ENCODE measurements around the gene CCDC12.

CCDC12 gene

GRCh38 chr3:46990573-46991374, 14.2 kb upstream of the CCDC12 start:
- Histone ChIP-seq H3K4me3 (ENCODE audit: low read length) (no peak overlapping the region), H3K4me2 (ENCODE audit: low read length) (no peak overlapping the region), H3K23ac (ENCODE audit: low read length) (no peak overlapping the region), H4K8ac (ENCODE audit: low read depth, low read length) (no peak overlapping the region), H3K56ac (ENCODE audit: low read length) (no peak overlapping the region), H2AK5ac (ENCODE audit: low read length) (no peak overlapping the region), H3K4me1 (ENCODE audit: control insufficient read depth, low read depth, low read length) (peaks cover 14% of the 10 kb centered on the region), H3K79me2 (ENCODE audit: control insufficient read depth, insufficient read depth, low read length) (no peaks in the 10 kb centered on the region), H3K36me3 (ENCODE audit: control insufficient read depth, insufficient read depth, low read length) (no peaks in the 10 kb centered on the region), H3K27ac (ENCODE audit: low read depth, low read length) (no peak overlapping the region), H3K9ac (ENCODE audit: low read length) (no peak overlapping the region), H2BK5ac (ENCODE audit: low read length) (no peak overlapping the region), H2BK120ac (ENCODE audit: low read depth, low read length) (no peak overlapping the region), H3K79me1 (ENCODE audit: low read length) (no peaks in the 10 kb centered on the region), H3K18ac (ENCODE audit: low read length) (no peak overlapping the region), H2BK15ac (replicated peaks; ENCODE audit: low read depth) (no peak overlapping the region), H4K5ac (ENCODE audit: low read length) (no peak overlapping the region), H3K4ac (ENCODE audit: low read depth, low read length) (no peak overlapping the region), H3K27me3 (ENCODE audit: insufficient read depth, low read length, poor library complexity) (no peaks in the 10 kb centered on the region)
- no peak for DNase-seq
- no CpG with 5 or more reads among the region's 11 CpGs for WGBS (ENCODE audit: extremely low coverage, insufficient coverage, low lambda C conversion rate)

DNA sequence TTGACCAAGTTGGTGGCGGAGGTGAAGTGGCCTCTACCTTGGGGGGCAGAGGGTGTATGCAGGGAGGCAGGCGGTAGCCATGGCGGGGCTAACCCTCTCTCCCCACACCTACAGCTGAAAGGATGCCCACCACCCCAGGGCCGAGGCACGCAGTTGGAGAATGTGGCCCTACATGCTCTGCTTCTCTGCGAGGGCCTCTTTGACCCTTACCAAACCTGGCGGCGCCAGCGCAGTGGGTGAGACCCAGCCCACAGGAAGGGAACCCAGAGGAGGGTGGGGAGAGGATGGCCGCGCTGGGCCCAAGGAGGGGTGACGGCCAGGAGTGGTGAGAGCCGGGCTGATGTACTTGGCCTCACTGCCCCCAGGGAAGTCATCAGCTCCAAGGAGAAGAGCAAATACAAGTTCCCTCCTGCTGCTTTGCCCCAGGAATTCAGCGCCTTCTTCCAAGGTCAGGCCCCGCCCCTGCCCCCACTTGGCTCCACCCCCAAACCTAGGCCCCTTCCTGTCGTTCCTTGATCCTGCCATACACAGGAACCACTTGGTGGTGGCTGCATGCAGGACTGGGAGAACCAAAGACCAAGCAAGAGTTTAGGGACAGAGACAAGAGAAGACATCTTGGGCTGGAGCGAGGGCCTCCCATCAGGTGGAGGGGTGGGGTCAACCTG, 12.7 kb upstream of the CCDC12 start:
- no peaks in the 10 kb centered on the region for H3K79me2 ChIP-seq (ENCODE audit: control insufficient read depth, insufficient read depth, low read length)
- DNase-seq, result peak; percentile 76
- H3K56ac ChIP-seq (ENCODE audit: low read length), result peak overlapping the region; percentile 31
- H3K4ac ChIP-seq (ENCODE audit: low read depth, low read length), result no peak overlapping the region
- no peak overlapping the region for H3K23ac ChIP-seq (ENCODE audit: low read length)
- H3K4me3 ChIP-seq (ENCODE audit: low read length), result no peak overlapping the region
- H3K27ac ChIP-seq (ENCODE audit: low read depth, low read length), result no peak overlapping the region
- no peak overlapping the region for H2BK5ac ChIP-seq (ENCODE audit: low read length)
- no peak overlapping the region for H2BK120ac ChIP-seq (ENCODE audit: low read depth, low read length)
- H3K18ac ChIP-seq (ENCODE audit: low read length), result no peak overlapping the region
- no CpG with 5 or more reads among the region's 17 CpGs for WGBS (ENCODE audit: extremely low coverage, insufficient coverage, low lambda C conversion rate)
- H3K4me1 ChIP-seq (ENCODE audit: control insufficient read depth, low read depth, low read length), result peaks cover 14% of the 10 kb centered on the region
- no peak overlapping the region for H2BK15ac ChIP-seq (replicated peaks; ENCODE audit: low read depth)
- no peak overlapping the region for H3K4me2 ChIP-seq (ENCODE audit: low read length)
- H3K36me3 ChIP-seq (ENCODE audit: control insufficient read depth, insufficient read depth, low read length), result no peaks in the 10 kb centered on the region
- H4K8ac ChIP-seq (ENCODE audit: low read depth, low read length), result no peak overlapping the region
- H4K5ac ChIP-seq (ENCODE audit: low read length), result no peak overlapping the region
- H3K27me3 ChIP-seq (ENCODE audit: insufficient read depth, low read length, poor library complexity), result no peaks in the 10 kb centered on the region
- peak overlapping the region; percentile 65 for H2AK5ac ChIP-seq (ENCODE audit: low read length)
- no peak overlapping the region for H3K9ac ChIP-seq (ENCODE audit: low read length)
- no peaks in the 10 kb centered on the region for H3K79me1 ChIP-seq (ENCODE audit: low read length)

GRCh38 chr3:46988616-46989015, 12.1 kb upstream of the CCDC12 start:
- no peak overlapping the region for H2BK5ac ChIP-seq (ENCODE audit: low read length)
- peaks cover 14% of the 10 kb centered on the region for H3K4me1 ChIP-seq (ENCODE audit: control insufficient read depth, low read depth, low read length)
- H3K4me3 ChIP-seq (ENCODE audit: low read length), result no peak overlapping the region
- no peaks in the 10 kb centered on the region for H3K27me3 ChIP-seq (ENCODE audit: insufficient read depth, low read length, poor library complexity)
- H2BK15ac ChIP-seq (replicated peaks; ENCODE audit: low read depth), result no peak overlapping the region
- no peaks in the 10 kb centered on the region for H3K36me3 ChIP-seq (ENCODE audit: control insufficient read depth, insufficient read depth, low read length)
- H3K79me1 ChIP-seq (ENCODE audit: low read length), result no peaks in the 10 kb centered on the region
- peak overlapping the region; percentile 72 for H3K56ac ChIP-seq (ENCODE audit: low read length)
- H3K79me2 ChIP-seq (ENCODE audit: control insufficient read depth, insufficient read depth, low read length), result no peaks in the 10 kb centered on the region
- H3K4me2 ChIP-seq (ENCODE audit: low read length), result no peak overlapping the region
- no peak overlapping the region for H2BK120ac ChIP-seq (ENCODE audit: low read depth, low read length)
- no CpG with 5 or more reads among the region's 4 CpGs for WGBS (ENCODE audit: extremely low coverage, insufficient coverage, low lambda C conversion rate)
- no peak overlapping the region for H3K23ac ChIP-seq (ENCODE audit: low read length)
- no peak overlapping the region for H3K27ac ChIP-seq (ENCODE audit: low read depth, low read length)
- H4K8ac ChIP-seq (ENCODE audit: low read depth, low read length), result no peak overlapping the region
- no peak overlapping the region for H3K4ac ChIP-seq (ENCODE audit: low read depth, low read length)
- no peak overlapping the region for H3K9ac ChIP-seq (ENCODE audit: low read length)
- no peak overlapping the region for H4K5ac ChIP-seq (ENCODE audit: low read length)
- DNase-seq, result no peak
- no peak overlapping the region for H2AK5ac ChIP-seq (ENCODE audit: low read length)
- H3K18ac ChIP-seq (ENCODE audit: low read length), result no peak overlapping the region

GRCh38 chr3:46987743-46988401, 11.3 kb upstream of the CCDC12 start:
- no CpG with 5 or more reads among the region's 16 CpGs for WGBS (ENCODE audit: extremely low coverage, insufficient coverage, low lambda C conversion rate)
- peak overlapping the region; percentile 72 for H3K56ac ChIP-seq (ENCODE audit: low read length)
- no peak overlapping the region for H3K4me2 ChIP-seq (ENCODE audit: low read length)
- H3K4ac ChIP-seq (ENCODE audit: low read depth, low read length), result no peak overlapping the region
- H2AK5ac ChIP-seq (ENCODE audit: low read length), result peak overlapping the region; percentile 89
- peak overlapping the region; percentile 74 for H3K23ac ChIP-seq (ENCODE audit: low read length)
- no peak overlapping the region for H2BK15ac ChIP-seq (replicated peaks; ENCODE audit: low read depth)
- H3K27ac ChIP-seq (ENCODE audit: low read depth, low read length), result no peak overlapping the region
- no peak overlapping the region for H3K4me3 ChIP-seq (ENCODE audit: low read length)
- no peak overlapping the region for H2BK120ac ChIP-seq (ENCODE audit: low read depth, low read length)
- peak overlapping the region; percentile 69 for H2BK5ac ChIP-seq (ENCODE audit: low read length)
- peaks cover 14% of the 10 kb centered on the region for H3K4me1 ChIP-seq (ENCODE audit: control insufficient read depth, low read depth, low read length)
- peak; percentile 87 for DNase-seq
- H4K8ac ChIP-seq (ENCODE audit: low read depth, low read length), result no peak overlapping the region
- peak overlapping the region; percentile 42 for H3K18ac ChIP-seq (ENCODE audit: low read length)
- H4K5ac ChIP-seq (ENCODE audit: low read length), result no peak overlapping the region
- H3K79me2 ChIP-seq (ENCODE audit: control insufficient read depth, insufficient read depth, low read length), result no peaks in the 10 kb centered on the region
- no peaks in the 10 kb centered on the region for H3K79me1 ChIP-seq (ENCODE audit: low read length)
- no peaks in the 10 kb centered on the region for H3K36me3 ChIP-seq (ENCODE audit: control insufficient read depth, insufficient read depth, low read length)
- peak overlapping the region; percentile 62 for H3K9ac ChIP-seq (ENCODE audit: low read length)
- H3K27me3 ChIP-seq (ENCODE audit: insufficient read depth, low read length, poor library complexity), result no peaks in the 10 kb centered on the region

GRCh38 chr3:46987319-46987742, 10.8 kb upstream of the CCDC12 start:
- H3K79me2 ChIP-seq (ENCODE audit: control insufficient read depth, insufficient read depth, low read length), result no peaks in the 10 kb centered on the region
- H3K27me3 ChIP-seq (ENCODE audit: insufficient read depth, low read length, poor library complexity), result no peaks in the 10 kb centered on the region
- no peak overlapping the region for H3K4ac ChIP-seq (ENCODE audit: low read depth, low read length)
- H3K4me1 ChIP-seq (ENCODE audit: control insufficient read depth, low read depth, low read length), result peaks cover 14% of the 10 kb centered on the region
- peak overlapping the region; percentile 47 for H3K9ac ChIP-seq (ENCODE audit: low read length)
- no peak overlapping the region for H3K4me3 ChIP-seq (ENCODE audit: low read length)
- H3K36me3 ChIP-seq (ENCODE audit: control insufficient read depth, insufficient read depth, low read length), result no peaks in the 10 kb centered on the region
- no peak overlapping the region for H4K5ac ChIP-seq (ENCODE audit: low read length)
- no peak overlapping the region for H3K27ac ChIP-seq (ENCODE audit: low read depth, low read length)
- no peak overlapping the region for H2BK15ac ChIP-seq (replicated peaks; ENCODE audit: low read depth)
- no peaks in the 10 kb centered on the region for H3K79me1 ChIP-seq (ENCODE audit: low read length)
- WGBS (ENCODE audit: extremely low coverage, insufficient coverage, low lambda C conversion rate), result no CpG with 5 or more reads among the region's 9 CpGs
- H3K56ac ChIP-seq (ENCODE audit: low read length), result peak overlapping the region; percentile 72
- no peak overlapping the region for H3K4me2 ChIP-seq (ENCODE audit: low read length)
- H2BK120ac ChIP-seq (ENCODE audit: low read depth, low read length), result no peak overlapping the region
- H2BK5ac ChIP-seq (ENCODE audit: low read length), result no peak overlapping the region
- peak overlapping the region; percentile 42 for H3K18ac ChIP-seq (ENCODE audit: low read length)
- no peak overlapping the region for H2AK5ac ChIP-seq (ENCODE audit: low read length)
- H3K23ac ChIP-seq (ENCODE audit: low read length), result no peak overlapping the region
- DNase-seq, result peak; percentile 89
- H4K8ac ChIP-seq (ENCODE audit: low read depth, low read length), result no peak overlapping the region

Data from mesendoderm (in vitro differentiated cells).